Esophagus squamous epithelium (tissue), 5 donors: Measurements from ENCODE around the gene UBE2F. TPM values are rescaled to one million over a fixed set of nuclear protein-coding genes. Genes with fewer than 3 reads are reported as not detected.

Experiments
- DNase-seq: peaks from one replicate; lab custom pipeline; 2025; lab: John Stamatoyannopoulos, UW
- H3K27ac ChIP-seq, 4 donors: fragments of 200-600 bp; sonication (generic); one replicate each; pipeline ENCODE4 v1.5.1; 2016 to 2019; ENCODE audit warnings: mild to moderate bottlenecking in 1 of 4
- H3K27me3 ChIP-seq, 4 donors: fragments of 200-600 bp; sonication (generic); 1 replicate in 3 of 4; 2 replicates in 1 of 4; pipeline versions ENCODE4 v1.5.1 to v1.6.0; 2017 to 2021; ENCODE audit warnings: antibody characterized with exemption in 1 of 4
- H3K36me3 ChIP-seq, 3 donors: fragments of 200-600 bp; sonication (generic); one replicate each; pipeline ENCODE4 v1.5.1; 2016 to 2019
- H3K4me1 ChIP-seq, 3 donors: fragments of 200-600 bp; sonication (generic); one replicate each; pipeline ENCODE4 v1.5.1; 2017 to 2019
- H3K4me3 ChIP-seq, 4 donors: fragments of 200-600 bp; sonication (generic); 1 replicate in 3 of 4; 2 replicates in 1 of 4; pipeline ENCODE4 v1.5.1; 2016 to 2019; ENCODE audit warnings: mild to moderate bottlenecking in 2 of 4, moderate library complexity in 1 of 4
- H3K9me3 ChIP-seq, 3 donors: fragments of 200-600 bp; sonication (generic); one replicate each; pipeline ENCODE4 v1.5.1; 2016 to 2019
- CTCF ChIP-seq, 6 experiments: fragments of 450-650 bp in 4 of 6; fragments of 200-600 bp in 2 of 6; sonication (generic) in 2 of 6; IDR thresholded peaks; one replicate each; pipeline ENCODE4 v1.5.1; 2016 to 2019; ENCODE audit warnings: antibody characterized with exemption in 6 of 6, mild to moderate bottlenecking in 4 of 6, moderate library complexity in 4 of 6
- POLR2A ChIP-seq, 4 donors: fragments of 450-650 bp; IDR thresholded peaks; one replicate each; pipeline ENCODE4 v1.6.1; 2017; ENCODE audit warnings: antibody characterized with exemption in 4 of 4, mild to moderate bottlenecking in 4 of 4, moderate library complexity in 3 of 4
- WGBS, 2 donors: methylation state at CpG; one replicate each; pipeline ENCODE4 v1.1.5; 2018; 5-methylcytosine and 5-hydroxymethylcytosine counted together
- intact Hi-C: fragments of 100-400 bp; cut with DNase I; formaldehyde crosslinking; loops from one replicate; pipeline ENCODE4 v1.15.0; 2022
- total RNA-seq, 4 donors: library from RNA; depleted of rRNA; stranded (reverse); fragments of >200 nt; gene quantifications; one replicate each; pipeline ENCODE4 v1.1.0, GENCODE V29; 2016
- donor health status: DM: yes; HTN: yes; CAD: no.

UBE2F gene
- total RNA-seq, 4 donors from 2014 or later = 54.9 to 84.7 (median 64.8) TPM

- TF ChIP-seq CTCF (IDR thresholded peaks at IDR 0.05) (no peak), POLR2A (IDR thresholded peaks at IDR 0.05) (no peak)
- H3K4me3 ChIP-seq = no peak overlapping the region
- no peaks in the 10 kb centered on the region for H3K9me3 ChIP-seq
- no peak overlapping the region for H3K27ac ChIP-seq
- WGBS, 2 donors = 92 to 95% methylated on average over 9 of the region's 9 CpGs
- no peak for DNase-seq
- peaks cover 10 to 29% (median 15%) of the 10 kb centered on the region in 3 donors for H3K4me1 ChIP-seq
- peaks cover 0 to 41% (median 0%) of the 10 kb centered on the region in 3 donors for H3K36me3 ChIP-seq
- H3K27me3 ChIP-seq = no peaks in the 10 kb centered on the region
- intact Hi-C loops = no loop called here
Measured at GRCh38 chr2:237982039-237982725, 15.4 kb downstream of the UBE2F start.

GRCh38 chr2:237983922-237984321, 17.1 kb downstream of the UBE2F start:
- TF ChIP-seq POLR2A (IDR thresholded peaks at IDR 0.05) (no peak), CTCF (IDR thresholded peaks at IDR 0.05) (no peak)
- intact Hi-C loops = no loop called here
- Histone ChIP-seq H3K9me3 (no peaks in the 10 kb centered on the region), H3K27me3 (no peaks in the 10 kb centered on the region), H3K4me1 (peaks cover 8 to 14% (median 10%) of the 10 kb centered on the region in 3 donors), H3K36me3 (peaks cover 0 to 32% (median 0%) of the 10 kb centered on the region in 3 donors), H3K4me3 (no peak overlapping the region), H3K27ac (no peak overlapping the region)
- DNase-seq = no peak
- WGBS, 2 donors = 44 to 56% methylated on average over 2 of the region's 2 CpGs

GRCh38 chr2:237987268-237987667, 20.5 kb downstream of the UBE2F start:
- H3K4me1 ChIP-seq = no peaks in the 10 kb centered on the region
- H3K36me3 ChIP-seq = peaks cover 0 to 42% (median 0%) of the 10 kb centered on the region in 3 donors
- no peaks in the 10 kb centered on the region for H3K9me3 ChIP-seq
- H3K27ac ChIP-seq = no peak overlapping the region
- WGBS, 2 donors = 79 to 100% methylated on average over 3 of the region's 3 CpGs
- DNase-seq = no peak
- no peak overlapping the region for H3K4me3 ChIP-seq
- intact Hi-C loops = no loop called here
- H3K27me3 ChIP-seq = no peaks in the 10 kb centered on the region
- TF ChIP-seq POLR2A (IDR thresholded peaks at IDR 0.05) = no peak
- no peak for TF ChIP-seq CTCF (IDR thresholded peaks at IDR 0.05)

GRCh38 chr2:237993701-237994100, 26.9 kb downstream of the UBE2F start:
- Histone ChIP-seq H3K27me3 (no peaks in the 10 kb centered on the region), H3K4me3 (no peak overlapping the region), H3K9me3 (no peaks in the 10 kb centered on the region), H3K36me3 (peaks cover 0 to 50% (median 0%) of the 10 kb centered on the region in 3 donors), H3K27ac (no peak overlapping the region), H3K4me1 (no peaks in the 10 kb centered on the region)
- DNase-seq = no peak
- intact Hi-C loops = no loop called here
- 100% methylated on average over 1 of the region's 1 CpG for WGBS, 2 donors
- TF ChIP-seq POLR2A (IDR thresholded peaks at IDR 0.05) (no peak), CTCF (IDR thresholded peaks at IDR 0.05) (no peak)

GRCh38 chr2:237995036-237995435, 28.2 kb downstream of the UBE2F start:
- H3K9me3 ChIP-seq = peaks cover 0 to 5% (median 0%) of the 10 kb centered on the region in 3 donors
- 81 to 88% methylated on average over 2 of the region's 2 CpGs for WGBS, 2 donors
- DNase-seq = no peak
- no peaks in the 10 kb centered on the region for H3K27me3 ChIP-seq
- H3K36me3 ChIP-seq = peaks cover 0 to 49% (median 0%) of the 10 kb centered on the region in 3 donors
- TF ChIP-seq CTCF (IDR thresholded peaks at IDR 0.05) (no peak), POLR2A (IDR thresholded peaks at IDR 0.05) (no peak)
- intact Hi-C loops = no loop called here
- H3K4me3 ChIP-seq = no peak overlapping the region
- H3K27ac ChIP-seq = no peak overlapping the region
- H3K4me1 ChIP-seq = no peaks in the 10 kb centered on the region
